ENCODE measurements around the gene FHOD1. TPM values are rescaled to one million over a fixed set of nuclear protein-coding genes. Genes with fewer than 3 reads are reported as not detected.

The FHOD1 gene
- total and polyA plus RNA-seq, 9 of the 15 experiments (the other 6 are each of a cell fraction or from before 2014, with no cell fraction given): 18.7 to 126 (median 32.3) TPM

GRCh38 chr16:67241008-67241900 is 6.0 kb downstream of the FHOD1 start (continued):
- no peak for TF ChIP-seq RNF219 (CRISPR knock-in tag; IDR thresholded peaks at IDR 0.05)
- no peak for TF ChIP-seq CBFB (CRISPR knock-in tag; IDR thresholded peaks at IDR 0.05)
- no peak for TF ChIP-seq AFF1 (IDR thresholded peaks at IDR 0.05; ENCODE audit: low read depth in 1 of 2, partially characterized antibody in 2 of 2)
- no peak for TF ChIP-seq CHD4 (IDR thresholded peaks at IDR 0.05; ENCODE audit: insufficient read depth, insufficient replicate concordance, low read depth, low read length, poor library complexity, severe bottlenecking)
- TF ChIP-seq ZNF175 (CRISPR knock-in tag; IDR thresholded peaks at IDR 0.05; ENCODE audit: low read depth): 0 out of 2 replicates have a peak, but pooled peaks have one; percentile 70
- no peak for TF ChIP-seq ZNF561 (CRISPR knock-in tag; conservative IDR thresholded peaks at IDR 0.05)
- TF ChIP-seq NR4A1 (CRISPR knock-in tag; IDR thresholded peaks at IDR 0.05): no peak
- no peak; the same call in 1 of the 2 replicates for TF ChIP-seq NR4A1 (tag; IDR thresholded peaks at IDR 0.05)
- no peak for TF ChIP-seq ZNF511 (CRISPR knock-in tag; IDR thresholded peaks at IDR 0.05)
- TF ChIP-seq FOS (IDR thresholded peaks at IDR 0.05; ENCODE audit: extremely low read depth, insufficient read length): no peak
- TF ChIP-seq RFX7 (CRISPR knock-in tag; IDR thresholded peaks at IDR 0.05): no peak
- TF ChIP-seq STAG1 (CRISPR knock-in tag; IDR thresholded peaks at IDR 0.05; ENCODE audit: borderline replicate concordance): no peak
- TF ChIP-seq ZMIZ1 (IDR thresholded peaks at IDR 0.05; ENCODE audit: low read depth in 2 of 2, low read length in 2 of 2): no peak
- TF ChIP-seq PHB (CRISPR knock-in tag; IDR thresholded peaks at IDR 0.05): no peak

Data from K562 (cell line).